GM12891 (cell line): ENCODE data around the gene FUNDC1.

Experiments used
- POLR2A ChIP-seq: IDR thresholded peaks from 2 replicates; pipeline ENCODE4 v1.6.1; 2011; ENCODE audit warnings: low read depth, low read length, control low read depth
- POLR2AphosphoS5 ChIP-seq: IDR thresholded peaks from 2 replicates; pipeline ENCODE4 v1.6.1; 2011; ENCODE audit warnings: low read depth, low read length, control low read depth

- no peak for TF ChIP-seq POLR2AphosphoS5
- no peak for TF ChIP-seq POLR2A
Observed at GRCh38 chrX:44550563-44550962, 7.9 kb upstream of the FUNDC1 start.
